NK-92 (cell line): ENCODE results near the gene CDK17.
"Not testable (repeated sequence)": the region's sequence is repeated elsewhere in the genome, so short reads cannot be mapped to it uniquely, and the experiment has no call there.

Experiments used
- DNase-seq: peaks from one replicate; lab custom pipeline; 2025; ENCODE audit not compliant: unreplicated experiment; lab: John Stamatoyannopoulos, UW

Gene CDK17

GRCh38 chr12:96359328-96359727, 40.9 kb downstream of the CDK17 start:
- DNase-seq, result no peak

GRCh38 chr12:96356831-96357230, 43.4 kb downstream of the CDK17 start:
- no peak for DNase-seq

GRCh38 chr12:96354844-96355534, 45.2 kb downstream of the CDK17 start:
- DNase-seq, result no peak

GRCh38 chr12:96354326-96354725, 45.9 kb downstream of the CDK17 start:
- no peak for DNase-seq

- no peak for DNase-seq
Observed at GRCh38 chr12:96352161-96352835, 47.9 kb downstream of the CDK17 start.

- no peak for DNase-seq
Observed at GRCh38 chr12:96350982-96351381, 49.3 kb downstream of the CDK17 start.

- no peak for DNase-seq
Observed at GRCh38 chr12:96347130-96347699, 53.0 kb downstream of the CDK17 start.

- DNase-seq, result not testable (repeated sequence)
Observed at GRCh38 chr12:96346716-96347115, 53.5 kb downstream of the CDK17 start.

GRCh38 chr12:96344124-96344695, 56.0 kb downstream of the CDK17 start:
- no peak for DNase-seq

- no peak for DNase-seq
Observed at GRCh38 chr12:96343347-96343954, 56.8 kb downstream of the CDK17 start.

- DNase-seq, result not testable (repeated sequence)
Observed at GRCh38 chr12:96339666-96340065, 60.6 kb downstream of the CDK17 start.

GRCh38 chr12:96338852-96339471, 61.3 kb downstream of the CDK17 start:
- DNase-seq, result no peak

GRCh38 chr12:96337953-96338352, 62.3 kb downstream of the CDK17 start:
- no peak for DNase-seq

GRCh38 chr12:96336489-96336888, 63.8 kb downstream of the CDK17 start:
- no peak for DNase-seq

- DNase-seq, result no peak
Observed at GRCh38 chr12:96335270-96335669, 65.0 kb downstream of the CDK17 start.

GRCh38 chr12:96334502-96334901, 65.7 kb downstream of the CDK17 start:
- DNase-seq, result no peak

GRCh38 chr12:96329545-96329944, 70.7 kb downstream of the CDK17 start:
- no peak for DNase-seq

- DNase-seq, result no peak
Observed at GRCh38 chr12:96329018-96329417, 71.2 kb downstream of the CDK17 start.

- DNase-seq, result no peak
Observed at GRCh38 chr12:96327889-96328288, 72.3 kb downstream of the CDK17 start.

- no peak for DNase-seq
Observed at GRCh38 chr12:96327346-96327745, 72.9 kb downstream of the CDK17 start.

GRCh38 chr12:96326628-96327227, 73.5 kb downstream of the CDK17 start:
- DNase-seq, result no peak
